NCI-H146 treated with DMSO at 0.1 percent for 48 hours (cell line): ENCODE results near the gene IGF2R.
"Not testable (repeated sequence)": the region's sequence is repeated elsewhere in the genome, so short reads cannot be mapped to it uniquely, and the experiment has no call there.

Source experiments
- DNase-seq: peaks from one replicate; lab custom pipeline; 2025; ENCODE audit not compliant: unreplicated experiment; lab: John Stamatoyannopoulos, UW

Gene IGF2R

DNA sequence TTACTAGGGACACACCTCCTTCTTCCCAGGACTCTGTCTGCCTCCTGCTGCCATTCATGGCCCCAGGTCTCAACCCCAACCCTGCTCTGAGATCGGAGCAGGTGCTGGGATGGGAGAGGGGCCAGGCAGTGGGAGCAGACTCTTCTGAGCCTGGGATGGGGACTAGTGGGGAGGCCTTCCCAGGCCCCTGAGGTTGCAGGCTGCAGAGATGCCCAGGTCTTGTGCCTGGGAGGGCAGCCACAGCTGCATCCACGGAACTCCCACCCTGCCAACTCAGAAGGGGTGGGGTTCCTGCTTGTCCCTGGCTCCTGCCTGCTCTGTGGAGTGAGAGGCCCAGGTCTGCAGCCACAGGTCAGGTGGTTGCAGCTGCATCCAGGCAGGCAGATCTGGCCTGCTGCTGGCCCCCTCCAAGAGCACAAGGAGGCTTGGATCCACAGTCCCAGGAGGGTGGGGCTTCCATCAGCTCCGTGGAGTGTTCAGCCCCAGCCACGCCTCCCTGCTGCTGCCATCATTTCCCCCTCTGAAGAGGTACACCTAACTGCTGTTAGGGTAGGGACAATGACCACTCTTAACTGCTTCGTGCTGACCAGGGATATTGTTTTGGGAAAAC, 149.8 kb downstream of the IGF2R start:
- no peak for DNase-seq

DNA sequence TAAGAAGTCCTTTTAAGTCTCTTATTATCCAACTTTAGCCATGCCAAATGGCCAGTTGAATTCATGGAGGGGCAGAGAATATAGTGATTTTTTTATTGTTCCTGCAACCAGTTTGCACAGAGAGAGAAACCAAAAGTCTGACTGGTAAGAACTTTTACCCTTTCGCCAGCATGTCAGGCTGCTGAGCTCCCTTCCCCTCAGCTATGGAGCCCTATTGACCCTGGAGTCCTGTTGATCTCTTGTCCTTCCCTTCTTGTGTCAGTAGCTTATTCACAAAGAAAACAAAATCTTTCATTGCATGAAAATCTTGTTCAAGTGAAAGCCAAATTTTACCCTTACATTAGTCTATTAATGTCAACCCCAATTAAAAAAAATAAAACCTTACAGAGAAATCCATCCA, 151.2 kb downstream of the IGF2R start:
- no peak for DNase-seq

DNA sequence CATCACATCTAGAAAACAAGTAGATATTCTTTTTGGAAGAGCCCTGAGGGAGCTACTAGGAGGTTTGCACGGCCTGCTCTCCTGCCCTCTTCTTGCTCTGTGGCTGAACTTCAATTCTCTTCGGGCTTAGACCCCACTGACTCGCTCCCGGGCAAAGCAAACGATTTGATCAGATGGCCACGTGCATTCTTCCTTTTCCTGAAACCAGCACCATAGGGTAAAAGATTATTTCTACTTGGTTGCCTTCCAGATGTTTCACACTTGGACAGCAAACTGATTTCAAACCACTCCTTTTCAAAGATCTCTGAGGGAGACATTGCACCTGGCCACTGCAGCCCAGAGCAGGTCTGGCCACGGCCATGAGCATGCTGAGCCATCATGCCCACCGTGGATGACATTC, 152.7 kb downstream of the IGF2R start, which contains the start of gene SLC22A1:
TSS of gene SLC22A1 (plus strand) at position 258 of the 400 bp plus-strand sequence. CDS start at position 379, 121 bp downstream.
- DNase-seq: no peak

DNA sequence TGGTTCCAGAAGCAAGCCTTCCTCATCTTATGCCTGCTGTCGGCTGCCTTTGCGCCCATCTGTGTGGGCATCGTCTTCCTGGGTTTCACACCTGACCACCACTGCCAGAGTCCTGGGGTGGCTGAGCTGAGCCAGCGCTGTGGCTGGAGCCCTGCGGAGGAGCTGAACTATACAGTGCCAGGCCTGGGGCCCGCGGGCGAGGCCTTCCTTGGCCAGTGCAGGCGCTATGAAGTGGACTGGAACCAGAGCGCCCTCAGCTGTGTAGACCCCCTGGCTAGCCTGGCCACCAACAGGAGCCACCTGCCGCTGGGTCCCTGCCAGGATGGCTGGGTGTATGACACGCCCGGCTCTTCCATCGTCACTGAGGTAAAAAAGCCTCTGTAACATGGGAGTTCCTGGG, 153.1 kb downstream of the IGF2R start:
- DNase-seq: no peak

DNA sequence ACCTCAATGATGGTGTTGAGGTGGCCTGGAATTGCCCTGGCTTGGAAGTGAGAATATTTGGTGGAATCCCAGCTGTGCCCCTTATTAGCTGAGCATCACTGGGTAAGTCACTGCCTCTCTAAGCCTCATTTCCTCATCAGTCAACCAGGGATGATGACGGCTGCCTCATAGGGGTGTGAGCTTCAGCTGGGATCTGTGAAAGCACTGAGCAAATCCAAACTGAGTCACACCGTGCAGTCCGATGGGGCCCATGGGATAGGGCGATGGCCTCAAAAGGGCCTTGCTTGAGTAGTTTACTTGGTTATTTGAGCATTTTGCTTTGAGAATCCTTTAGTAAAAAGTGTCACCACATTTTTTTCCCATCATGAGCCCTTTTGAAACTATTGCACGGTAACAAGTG, 153.9 kb downstream of the IGF2R start:
- no peak for DNase-seq

DNA sequence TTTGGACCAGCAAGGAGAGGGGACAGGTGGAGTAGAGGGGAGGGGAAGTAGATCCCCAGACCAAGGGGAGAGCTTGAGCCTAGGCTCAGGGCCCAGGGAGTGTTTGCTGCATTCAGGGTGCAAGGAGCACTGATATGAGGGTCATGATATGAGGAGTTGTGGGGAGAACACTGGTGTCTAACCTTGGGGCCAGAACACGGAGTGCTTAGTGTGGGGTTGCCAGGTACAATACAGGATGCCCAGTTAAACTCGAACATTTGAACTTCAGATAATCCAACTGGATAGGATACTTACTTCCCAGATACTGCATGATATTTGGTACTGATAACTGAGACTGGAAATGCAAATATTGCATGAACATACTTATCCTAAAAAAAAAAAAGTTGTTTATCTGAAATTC, 155.1 kb downstream of the IGF2R start:
- no peak for DNase-seq

DNA sequence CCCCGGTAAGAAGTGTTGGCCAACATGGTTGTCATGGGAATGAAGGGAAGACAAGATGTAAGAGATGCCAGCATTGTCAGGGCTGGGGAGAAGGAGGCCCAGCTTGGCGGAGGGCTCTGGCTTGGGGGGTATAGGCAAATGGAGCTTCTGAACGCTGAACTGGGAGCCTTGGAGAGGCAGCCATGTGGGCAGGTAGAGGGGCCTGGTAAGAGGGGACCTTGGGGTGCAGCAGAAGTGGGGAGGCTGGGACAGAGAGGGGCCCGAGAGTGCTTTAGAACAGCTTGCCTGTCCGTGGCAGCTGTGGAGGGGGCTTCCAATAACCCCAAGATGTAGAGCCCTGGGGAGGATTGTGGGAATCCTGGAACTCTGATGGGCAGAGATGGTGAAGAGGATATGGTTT, 155.7 kb downstream of the IGF2R start:
- DNase-seq: no peak

DNA sequence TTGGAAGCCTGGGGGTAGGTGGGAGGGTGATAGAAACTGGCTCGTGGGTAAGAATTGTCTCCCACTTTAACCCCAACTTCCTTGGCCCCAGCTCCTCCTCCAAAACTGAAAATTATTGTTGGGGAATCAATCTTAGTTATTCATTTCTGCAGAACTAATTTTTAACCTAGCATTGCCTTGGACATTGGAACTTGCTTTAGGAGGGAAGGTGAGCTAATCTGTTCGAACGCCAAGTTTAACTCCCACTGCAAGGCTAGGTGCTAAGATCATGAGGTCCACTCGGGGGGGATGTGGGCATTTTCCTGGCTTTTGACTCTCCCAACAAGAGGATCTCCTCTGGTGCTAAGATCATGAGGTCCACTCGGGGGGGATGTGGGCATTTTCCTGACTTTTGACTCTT, 156.2 kb downstream of the IGF2R start:
- not testable (repeated sequence) for DNase-seq

DNA sequence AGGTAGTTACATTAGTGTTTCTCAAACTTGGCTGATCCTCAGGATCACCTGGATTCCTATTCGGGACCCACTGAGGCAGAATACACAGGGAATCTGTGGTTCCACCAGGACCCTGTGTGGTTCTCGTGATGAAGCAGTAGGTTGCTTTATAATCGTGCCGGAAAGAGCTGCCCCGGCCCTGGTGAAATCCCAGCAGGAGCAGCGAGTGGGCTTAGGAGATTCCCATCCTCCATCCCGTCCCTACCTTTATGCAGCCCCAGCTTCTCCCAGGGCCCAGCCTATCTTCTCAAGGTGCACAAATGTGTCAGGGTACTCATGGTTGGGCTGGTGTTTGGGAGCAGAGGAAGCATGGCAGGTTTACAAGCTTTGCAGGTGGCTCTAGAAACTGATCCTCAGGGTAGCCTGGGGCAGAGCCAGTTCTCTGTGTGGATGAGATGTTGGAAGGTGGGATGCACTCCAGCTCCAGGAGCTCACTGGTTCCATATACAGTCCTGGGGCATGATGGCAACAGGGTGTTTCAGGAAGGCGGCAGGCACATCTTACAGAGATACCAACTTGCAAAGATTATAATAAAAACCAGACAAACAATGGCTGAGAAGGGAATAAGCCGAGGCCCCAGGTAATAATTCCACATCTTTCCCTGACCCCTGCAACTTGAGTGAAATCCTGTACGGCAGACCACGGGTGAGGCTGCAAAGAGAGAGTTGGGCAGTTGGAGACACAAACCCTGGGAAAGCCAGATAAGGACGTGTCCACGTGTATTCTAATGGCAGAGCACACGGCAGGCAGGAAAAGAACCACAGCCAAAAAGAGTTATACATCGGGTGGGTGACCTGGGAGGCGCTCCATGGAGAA, 158.6 kb downstream of the IGF2R start:
- DNase-seq: no peak

DNA sequence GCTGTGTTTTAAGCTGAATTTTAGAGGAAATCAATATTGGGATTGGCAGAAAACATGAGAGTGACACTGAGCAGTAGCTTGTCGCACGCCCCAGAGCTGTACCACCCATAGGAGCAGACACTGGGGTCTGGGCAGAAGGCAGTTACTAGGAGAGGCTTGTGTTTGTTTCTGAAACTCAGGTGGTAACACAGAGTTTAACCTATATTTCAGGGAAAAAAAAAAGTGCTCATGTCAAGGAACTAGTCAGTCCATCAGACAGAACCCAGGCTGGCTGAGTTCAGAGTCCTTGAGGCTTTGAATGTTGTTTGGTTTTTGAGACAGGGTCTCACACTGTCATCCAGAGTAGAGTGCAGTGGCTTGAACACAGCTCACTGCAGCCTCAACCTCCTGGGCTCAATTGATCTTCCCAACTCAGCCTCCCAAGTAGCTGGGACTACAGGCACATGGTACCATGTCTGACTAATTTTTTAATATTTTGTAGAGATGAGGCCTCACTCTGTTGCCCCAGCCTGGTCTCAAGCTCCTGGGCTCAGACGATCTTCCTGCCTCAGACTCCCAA, 159.3 kb downstream of the IGF2R start:
- no peak for DNase-seq

DNA sequence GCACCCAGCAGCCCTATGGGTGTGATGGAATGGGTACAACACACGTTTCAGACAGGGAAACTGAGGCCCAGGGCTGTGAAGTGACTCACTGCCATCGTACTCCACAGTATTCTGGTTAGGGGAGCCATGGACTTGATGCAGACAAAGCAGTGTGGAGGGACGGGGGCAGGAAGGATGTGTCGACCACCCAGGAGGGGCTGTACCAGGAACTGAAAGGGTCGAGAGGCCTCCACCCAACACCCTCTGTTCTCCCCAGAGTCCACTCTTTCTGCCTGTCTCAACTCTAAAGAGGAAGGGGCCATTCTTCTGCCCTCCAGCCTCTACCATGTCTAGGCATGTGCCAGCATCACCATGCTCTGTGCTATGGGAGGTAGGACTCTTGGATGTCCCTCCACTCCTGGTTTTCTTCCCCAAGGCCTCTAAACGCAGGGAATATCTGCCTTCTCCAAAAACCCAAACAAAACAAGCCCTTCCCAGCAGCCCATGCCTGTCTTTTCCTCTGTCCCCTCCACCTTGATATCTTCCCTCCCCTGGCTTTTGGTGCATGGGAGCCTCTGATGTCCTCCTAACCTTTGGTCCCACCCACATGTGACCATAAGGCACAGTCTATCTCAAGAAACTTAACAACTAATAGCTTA, 160.1 kb downstream of the IGF2R start:
- no peak for DNase-seq

DNA sequence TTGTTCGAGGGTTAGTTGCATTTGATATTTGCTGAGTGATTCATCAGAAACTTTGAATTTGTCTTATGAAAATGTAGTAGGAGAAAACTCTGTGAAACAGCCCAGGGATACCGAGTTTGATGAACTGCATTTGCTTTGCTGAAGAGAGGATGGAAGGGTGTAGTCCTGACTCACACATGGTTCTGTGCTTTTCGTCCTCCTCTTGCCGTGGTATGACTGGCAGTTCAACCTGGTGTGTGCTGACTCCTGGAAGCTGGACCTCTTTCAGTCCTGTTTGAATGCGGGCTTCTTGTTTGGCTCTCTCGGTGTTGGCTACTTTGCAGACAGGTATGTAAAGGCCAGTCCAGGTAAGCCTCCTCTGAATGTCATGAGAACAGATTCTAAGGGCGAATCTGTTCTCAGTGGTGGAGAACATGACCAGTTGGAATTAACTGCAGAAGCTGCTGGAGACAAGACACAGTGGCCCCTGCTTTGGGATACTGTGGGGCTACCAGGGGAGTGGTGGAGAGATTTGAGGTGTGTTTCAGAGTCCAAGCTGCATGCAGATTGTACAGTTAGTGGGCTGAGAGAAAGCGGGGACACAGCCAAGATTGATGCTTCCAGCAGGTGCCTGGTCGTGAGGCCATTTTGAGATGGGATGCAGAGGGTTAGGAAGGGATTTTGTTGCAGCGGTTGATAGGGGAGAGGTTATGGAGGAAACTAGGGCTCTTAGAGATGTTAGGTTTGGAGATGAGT, 161.2 kb downstream of the IGF2R start:
- DNase-seq: no peak

DNA sequence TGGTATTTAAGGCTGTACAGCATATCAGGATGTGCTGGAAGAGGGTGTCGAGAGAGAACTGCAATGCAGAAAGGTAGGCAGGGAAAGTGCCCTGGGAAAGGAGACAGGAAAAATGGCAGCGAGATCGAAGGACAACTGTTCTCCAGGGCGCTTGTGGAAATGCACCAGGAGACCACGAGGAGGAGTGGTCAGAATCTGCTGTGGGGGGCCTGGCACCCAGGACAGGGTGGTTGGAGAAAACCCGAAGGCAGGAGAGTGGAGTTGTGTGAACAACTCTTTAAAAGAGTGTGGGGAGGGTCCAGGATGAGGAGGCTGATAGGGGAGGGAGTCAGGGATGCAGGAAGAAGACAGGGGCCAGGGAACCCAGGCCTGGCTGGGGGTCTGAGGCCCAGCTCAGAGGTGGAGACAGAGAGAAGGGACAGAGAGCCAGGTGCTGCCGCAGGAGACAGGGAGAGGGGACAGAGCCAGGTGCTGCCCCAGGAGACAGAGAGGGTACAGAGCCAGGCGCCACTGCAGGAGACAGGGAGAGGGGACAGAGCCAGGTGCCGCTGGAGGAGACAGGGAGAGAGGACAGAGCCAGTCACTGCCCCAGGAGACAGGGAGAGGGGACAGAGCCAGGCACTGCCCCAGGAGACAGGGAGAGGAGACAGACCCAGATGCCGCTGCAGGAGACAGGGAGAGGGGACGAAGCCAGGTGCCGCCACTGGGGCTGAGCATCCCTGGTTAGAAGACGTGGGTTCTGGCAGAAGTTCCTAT, 162.0 kb downstream of the IGF2R start:
- no peak for DNase-seq

DNA sequence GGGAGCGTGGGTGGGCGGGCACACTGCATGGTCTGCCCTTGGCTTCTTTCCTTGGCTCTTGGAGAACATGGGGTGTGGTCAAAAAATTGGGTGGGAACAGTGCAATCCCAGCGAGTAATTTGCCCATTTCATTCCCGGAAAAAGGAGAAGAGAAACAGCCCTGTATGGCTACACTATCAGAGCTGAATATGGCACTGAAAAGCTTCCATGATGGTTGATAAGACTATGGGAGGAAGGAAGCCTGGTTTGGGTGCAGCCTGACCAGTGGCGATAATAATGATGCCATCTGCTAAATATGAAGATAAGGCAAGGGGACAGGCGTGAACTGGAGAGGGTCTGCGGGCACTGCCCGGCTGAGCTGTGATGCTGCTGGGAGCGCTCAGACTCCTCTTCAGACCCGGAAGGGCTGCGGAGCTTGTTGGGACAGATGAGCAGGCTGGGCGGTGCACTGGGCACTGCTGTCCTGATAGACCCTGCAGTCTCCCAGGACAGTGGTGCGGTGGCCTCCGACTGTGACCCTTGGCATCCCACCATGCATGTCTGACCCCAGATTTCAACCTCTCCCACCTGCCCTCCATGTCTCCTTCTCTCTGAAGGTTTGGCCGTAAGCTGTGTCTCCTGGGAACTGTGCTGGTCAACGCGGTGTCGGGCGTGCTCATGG, 162.9 kb downstream of the IGF2R start:
- no peak for DNase-seq

DNA sequence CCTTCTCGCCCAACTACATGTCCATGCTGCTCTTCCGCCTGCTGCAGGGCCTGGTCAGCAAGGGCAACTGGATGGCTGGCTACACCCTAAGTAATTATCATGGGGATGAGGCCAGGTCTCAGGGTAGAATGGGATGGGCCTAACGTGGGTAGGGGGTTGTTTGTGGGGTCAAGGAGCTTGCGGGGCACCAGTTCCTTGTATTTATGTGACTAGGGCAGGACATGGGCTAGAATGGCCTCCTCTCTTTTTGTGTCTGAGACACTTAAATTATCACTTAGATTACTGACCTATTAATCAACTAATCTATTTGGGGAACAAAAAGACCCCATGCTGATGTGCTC, 163.4 kb downstream of the IGF2R start:
- DNase-seq: no peak

DNA sequence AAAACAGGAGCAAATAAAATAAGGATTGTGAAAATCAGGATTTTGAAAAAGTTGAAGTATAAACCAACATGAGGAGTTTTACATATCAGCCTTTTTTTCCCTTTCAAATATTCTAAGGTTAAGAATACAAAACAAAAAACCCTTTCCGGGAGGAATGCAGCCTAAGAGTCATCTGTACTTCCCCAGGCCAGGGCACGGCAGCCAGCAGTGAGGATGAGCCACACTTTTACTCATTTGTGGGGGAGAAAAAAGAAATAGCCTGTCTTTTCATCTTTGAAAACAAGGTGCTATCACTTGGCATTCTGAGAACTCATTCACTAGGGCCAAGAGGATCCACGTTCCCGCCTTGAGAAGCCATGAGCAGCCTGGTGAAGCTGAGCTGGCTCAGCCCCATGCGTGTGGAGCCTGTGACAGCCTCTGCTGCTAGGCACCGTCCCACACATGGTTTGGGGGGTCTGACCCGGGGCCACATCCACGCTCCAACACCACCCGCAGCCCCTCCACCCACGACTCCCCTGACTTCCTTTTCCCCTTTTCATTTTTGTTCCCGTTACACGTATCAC, 164.0 kb downstream of the IGF2R start:
- no peak for DNase-seq

DNA sequence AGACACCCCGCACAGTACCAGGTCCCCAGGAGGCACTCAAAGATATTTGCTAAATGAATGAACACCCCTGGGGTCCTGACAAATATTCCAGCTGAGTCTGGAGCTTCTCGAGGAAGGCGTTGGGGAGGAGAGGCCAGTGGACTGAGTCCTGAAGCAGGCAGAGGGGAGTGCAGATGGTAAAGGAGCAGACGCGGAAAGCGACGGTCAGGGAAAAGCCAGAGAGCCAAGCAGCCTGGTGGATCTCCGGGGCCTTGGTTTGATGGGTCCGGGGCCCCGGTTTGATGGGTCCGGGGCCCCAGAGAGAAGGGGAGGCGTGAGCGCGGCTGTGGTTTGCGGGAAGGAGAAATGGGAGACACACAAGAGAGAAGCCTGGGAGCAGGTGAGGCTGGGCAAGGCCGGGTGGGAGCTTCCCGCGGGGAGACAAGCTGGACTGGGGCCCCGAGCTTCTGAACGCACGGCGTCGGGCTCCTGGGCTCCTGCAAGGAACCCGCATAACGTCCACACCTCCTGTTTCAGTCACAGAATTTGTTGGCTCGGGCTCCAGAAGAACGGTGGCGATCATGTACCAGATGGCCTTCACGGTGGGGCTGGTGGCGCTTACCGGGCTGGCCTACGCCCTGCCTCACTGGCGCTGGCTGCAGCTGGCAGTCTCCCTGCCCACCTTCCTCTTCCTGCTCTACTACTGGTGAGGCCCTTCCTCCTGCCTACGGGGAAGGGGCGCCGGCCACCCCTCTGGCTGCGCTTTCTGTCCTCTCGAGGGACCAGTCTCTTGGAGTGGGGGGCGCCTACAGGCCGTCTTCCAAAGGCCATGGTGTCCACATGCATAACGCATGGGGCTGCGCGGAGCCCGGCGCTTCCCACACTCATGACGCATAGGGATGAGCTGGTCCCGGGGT, 164.8 kb downstream of the IGF2R start:
- no peak for DNase-seq

DNA sequence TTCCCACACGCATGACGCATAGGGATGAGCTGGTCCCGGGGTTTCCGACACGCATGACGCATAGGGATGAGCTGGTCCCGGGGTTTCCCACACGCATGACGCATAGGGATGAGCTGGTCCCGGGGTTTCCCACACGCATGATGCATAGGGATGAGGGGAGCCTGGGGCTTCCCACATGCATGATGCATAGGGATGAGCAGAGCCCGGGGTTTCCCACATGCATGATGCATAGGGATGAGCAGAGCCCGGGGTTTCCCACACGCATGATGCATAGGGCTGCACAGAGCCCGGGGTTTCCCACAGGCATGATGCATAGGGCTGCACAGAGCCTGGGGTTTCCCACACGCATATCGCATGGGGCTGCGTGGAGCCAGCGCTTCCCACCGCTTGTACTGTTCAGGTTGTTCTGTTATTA, 165.5 kb downstream of the IGF2R start:
- not testable (repeated sequence) for DNase-seq
